Measurements from ENCODE around the gene NUBP2.
"Not testable (repeated sequence)": the region's sequence is repeated elsewhere in the genome, so short reads cannot be mapped to it uniquely, and the experiment has no call there.

NUBP2 gene

GRCh38 chr16:1791256-1791942, 8.6 kb downstream of the NUBP2 start:
- Mint-ChIP-seq H3K27ac (no peak overlapping the region), H3K36me3 (ENCODE audit: low read depth) (peaks cover 3% of the 10 kb centered on the region), H3K4me3 (no peak overlapping the region), H3K9me3 (no peaks in the 10 kb centered on the region), H3K4me1 (ENCODE audit: low read depth) (no peaks in the 10 kb centered on the region), H3K27me3 (ENCODE audit: low read depth) (no peaks in the 10 kb centered on the region)
- no peak for DNase-seq (ENCODE audit: low spot score)

DNA sequence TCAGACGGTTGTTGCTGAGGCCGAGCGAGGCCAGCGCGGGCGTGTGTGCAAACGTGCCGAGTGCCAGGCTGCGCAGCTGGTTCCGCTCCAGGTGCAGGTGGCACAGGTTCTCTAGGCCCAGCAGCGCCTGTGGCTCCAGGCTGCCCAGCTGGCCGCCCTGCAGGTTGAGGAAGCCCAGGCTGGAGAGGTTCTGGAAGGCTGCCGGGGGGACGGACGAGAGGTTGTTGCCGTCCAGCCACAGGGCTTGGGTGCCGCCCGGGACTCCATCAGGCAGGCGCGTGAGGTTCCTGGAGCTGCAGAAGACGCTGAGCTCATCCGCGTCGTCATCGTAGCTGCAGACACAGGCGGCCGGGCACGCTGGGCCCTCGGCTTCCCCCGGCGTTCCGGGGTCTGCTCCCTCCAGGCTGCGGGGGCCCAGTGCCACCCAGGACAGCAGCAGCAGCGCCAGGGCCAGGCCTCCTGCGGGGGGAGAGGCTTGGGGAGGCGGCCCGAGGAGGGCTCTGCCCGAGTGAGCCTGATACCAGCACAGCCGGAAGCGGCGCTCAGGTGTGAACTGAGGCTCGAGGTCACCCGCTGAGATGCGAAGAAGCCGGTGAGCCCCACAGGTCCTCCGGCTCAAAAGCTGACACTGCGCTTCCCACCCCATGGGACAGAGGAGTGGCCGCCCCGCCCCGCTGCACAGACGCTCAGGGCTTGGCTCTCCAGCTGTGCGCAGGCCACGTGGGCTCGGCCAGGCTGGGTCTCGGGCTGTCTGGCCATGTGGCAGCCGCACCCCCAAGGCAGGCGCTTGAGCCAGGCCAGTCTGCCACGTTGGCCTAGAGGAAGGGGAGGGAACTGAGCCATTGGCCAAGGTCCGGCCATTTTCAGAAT, 9.4 kb downstream of the NUBP2 start:
- Mint-ChIP-seq H3K9me3 (peaks cover 1% of the 10 kb centered on the region), H3K27me3 (ENCODE audit: low read depth) (no peaks in the 10 kb centered on the region), H3K27ac (no peak overlapping the region), H3K4me3 (no peak overlapping the region), H3K4me1 (ENCODE audit: low read depth) (no peaks in the 10 kb centered on the region), H3K36me3 (ENCODE audit: low read depth) (peaks cover 4% of the 10 kb centered on the region)
- DNase-seq (ENCODE audit: low spot score): no peak

- H3K27ac Mint-ChIP-seq: no peak overlapping the region
- peaks cover 3% of the 10 kb centered on the region for H3K9me3 Mint-ChIP-seq
- H3K36me3 Mint-ChIP-seq (ENCODE audit: low read depth): peaks cover 6% of the 10 kb centered on the region
- no peaks in the 10 kb centered on the region for H3K27me3 Mint-ChIP-seq (ENCODE audit: low read depth)
- no peak for DNase-seq (ENCODE audit: low spot score)
- H3K4me1 Mint-ChIP-seq (ENCODE audit: low read depth): no peaks in the 10 kb centered on the region
- H3K4me3 Mint-ChIP-seq: no peak overlapping the region
Observed at GRCh38 chr16:1792836-1793577, 10.2 kb downstream of the NUBP2 start.

DNA sequence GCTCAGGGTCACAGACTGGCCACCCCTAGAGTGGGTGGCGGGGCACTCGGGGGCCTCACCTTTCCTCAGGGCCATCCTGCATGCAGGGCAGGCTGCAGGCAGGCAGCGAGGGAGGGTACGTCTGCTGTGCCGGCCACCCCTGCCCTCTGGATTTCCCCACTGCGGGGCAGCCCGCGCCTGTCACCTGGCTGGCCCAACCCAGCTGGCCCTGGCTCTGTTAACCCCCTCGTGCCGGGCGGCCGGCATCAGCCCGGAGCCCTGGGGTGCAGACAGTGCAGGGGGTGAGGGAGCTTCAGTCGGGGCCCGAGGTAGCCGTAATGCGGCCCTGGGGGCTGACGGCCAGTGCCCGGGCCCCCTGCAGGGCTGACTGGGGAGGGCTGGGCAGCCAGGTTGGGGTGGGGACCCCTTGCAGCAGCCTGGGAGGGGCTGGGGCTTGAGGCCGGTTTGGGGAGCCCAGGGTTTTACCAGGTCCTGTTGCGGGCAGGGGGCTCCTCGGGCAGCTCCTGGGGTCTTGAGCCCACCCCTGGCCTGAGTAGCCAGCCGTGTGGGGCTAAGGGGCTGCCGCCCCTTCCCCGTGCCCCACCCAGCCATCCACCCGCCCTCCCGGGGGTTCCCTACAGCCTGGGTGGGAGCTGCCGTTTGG, 10.9 kb downstream of the NUBP2 start, which contains the start of gene IGFALS:
TSS of gene IGFALS (minus strand) at position 128 of the 643 bp plus-strand sequence. CDS start at position 75, 53 bp downstream.
- H3K4me1 Mint-ChIP-seq (ENCODE audit: low read depth): no peaks in the 10 kb centered on the region
- no peaks in the 10 kb centered on the region for H3K27me3 Mint-ChIP-seq (ENCODE audit: low read depth)
- peaks cover 6% of the 10 kb centered on the region for H3K36me3 Mint-ChIP-seq (ENCODE audit: low read depth)
- no peak for DNase-seq (ENCODE audit: low spot score)
- no peak within 1 kb of the TSS for H3K27ac Mint-ChIP-seq
- peaks cover 3% of the 10 kb centered on the region for H3K9me3 Mint-ChIP-seq
- H3K4me3 Mint-ChIP-seq: no peak within 1 kb of the TSS

- Mint-ChIP-seq H3K4me3 (no peak overlapping the region), H3K9me3 (peaks cover 10% of the 10 kb centered on the region)
Observed at GRCh38 chr16:1794221-1794871, 11.6 kb downstream of the NUBP2 start.

GRCh38 chr16:1794908-1795666, 12.3 kb downstream of the NUBP2 start:
- Mint-ChIP-seq H3K27me3 (ENCODE audit: low read depth) (no peaks in the 10 kb centered on the region), H3K4me1 (ENCODE audit: low read depth) (no peaks in the 10 kb centered on the region), H3K9me3 (peaks cover 13% of the 10 kb centered on the region), H3K36me3 (ENCODE audit: low read depth) (peaks cover 4% of the 10 kb centered on the region), H3K4me3 (no peak overlapping the region), H3K27ac (no peak overlapping the region)
- DNase-seq (ENCODE audit: low spot score): no peak

More at GRCh38 chr16:1794221-1794871, 11.6 kb downstream of the NUBP2 start:
- Mint-ChIP-seq H3K27ac (no peak overlapping the region), H3K27me3 (ENCODE audit: low read depth) (no peaks in the 10 kb centered on the region), H3K36me3 (ENCODE audit: low read depth) (peaks cover 4% of the 10 kb centered on the region), H3K4me1 (ENCODE audit: low read depth) (no peaks in the 10 kb centered on the region)
- no peak for DNase-seq (ENCODE audit: low spot score)

GRCh38 chr16:1799263-1799662, 16.5 kb downstream of the NUBP2 start:
- DNase-seq (ENCODE audit: low spot score); H3K4me3 Mint-ChIP-seq; H3K4me1 Mint-ChIP-seq (ENCODE audit: low read depth); H3K27ac Mint-ChIP-seq; H3K27me3 Mint-ChIP-seq (ENCODE audit: low read depth); H3K36me3 Mint-ChIP-seq (ENCODE audit: low read depth): not testable (repeated sequence)
- H3K9me3 Mint-ChIP-seq: peaks cover 13% of the 10 kb centered on the region

DNA sequence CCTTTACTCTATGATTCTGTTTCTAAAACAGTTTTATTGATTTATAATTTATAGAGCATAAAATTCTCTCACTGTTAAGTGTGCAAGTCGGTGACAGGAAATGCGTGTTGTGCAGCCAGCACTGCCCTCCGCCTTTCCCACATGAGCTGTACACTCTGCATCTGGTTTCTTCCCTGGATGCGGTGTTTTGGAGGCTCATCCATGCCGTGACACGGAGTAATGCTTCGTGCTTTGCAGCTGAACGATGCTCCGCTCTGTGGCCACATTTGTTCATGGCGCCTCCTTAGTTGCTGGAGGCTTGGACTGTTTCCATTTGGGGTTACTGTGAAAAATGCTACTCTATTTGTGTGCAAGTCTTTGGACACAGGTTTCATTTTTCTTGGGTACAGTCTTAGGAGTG, 17.9 kb downstream of the NUBP2 start:
- no peak overlapping the region for H3K27ac Mint-ChIP-seq
- DNase-seq (ENCODE audit: low spot score): no peak
- H3K9me3 Mint-ChIP-seq: peaks cover 13% of the 10 kb centered on the region
- H3K36me3 Mint-ChIP-seq (ENCODE audit: low read depth): peaks cover 2% of the 10 kb centered on the region
- no peaks in the 10 kb centered on the region for H3K4me1 Mint-ChIP-seq (ENCODE audit: low read depth)
- no peaks in the 10 kb centered on the region for H3K27me3 Mint-ChIP-seq (ENCODE audit: low read depth)
- no peak overlapping the region for H3K4me3 Mint-ChIP-seq

GRCh38 chr16:1807626-1808025, 24.9 kb downstream of the NUBP2 start:
- Mint-ChIP-seq H3K27me3 (ENCODE audit: low read depth) (no peaks in the 10 kb centered on the region), H3K27ac (no peak overlapping the region), H3K4me1 (ENCODE audit: low read depth) (peaks cover 2% of the 10 kb centered on the region), H3K4me3 (no peak overlapping the region), H3K9me3 (no peaks in the 10 kb centered on the region), H3K36me3 (ENCODE audit: low read depth) (peaks cover 15% of the 10 kb centered on the region)
- no peak for DNase-seq (ENCODE audit: low spot score)

DNA sequence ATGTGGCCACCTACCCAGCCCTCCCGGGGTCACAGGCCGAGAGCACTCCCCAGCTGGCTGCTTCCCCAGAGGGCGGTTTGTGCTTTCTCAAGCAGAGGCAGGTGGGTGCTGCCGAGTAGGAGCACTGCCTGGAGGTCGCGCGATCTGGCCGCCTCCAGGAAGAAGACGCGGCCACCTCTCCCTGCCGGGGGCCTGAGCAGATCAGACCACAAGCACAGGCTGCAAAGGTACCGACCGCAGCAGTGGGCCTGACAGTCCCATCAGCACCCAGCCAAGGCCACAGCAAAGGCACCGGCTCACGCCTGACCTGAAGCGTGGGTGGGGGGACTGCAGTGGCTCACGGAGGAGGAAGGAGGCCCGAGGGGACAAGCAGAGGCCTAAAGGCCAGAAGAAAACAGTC, 25.9 kb downstream of the NUBP2 start:
- peaks cover 21% of the 10 kb centered on the region for H3K36me3 Mint-ChIP-seq (ENCODE audit: low read depth)
- no peak overlapping the region for H3K4me3 Mint-ChIP-seq
- no peaks in the 10 kb centered on the region for H3K9me3 Mint-ChIP-seq
- H3K4me1 Mint-ChIP-seq (ENCODE audit: low read depth): peaks cover 6% of the 10 kb centered on the region
- no peaks in the 10 kb centered on the region for H3K27me3 Mint-ChIP-seq (ENCODE audit: low read depth)
- no peak overlapping the region for H3K27ac Mint-ChIP-seq
- DNase-seq (ENCODE audit: low spot score): no peak

GRCh38 chr16:1809281-1809801, 26.6 kb downstream of the NUBP2 start:
- H3K36me3 Mint-ChIP-seq (ENCODE audit: low read depth): peaks cover 21% of the 10 kb centered on the region
- no peaks in the 10 kb centered on the region for H3K27me3 Mint-ChIP-seq (ENCODE audit: low read depth)
- H3K4me3 Mint-ChIP-seq: no peak overlapping the region
- no peak overlapping the region for H3K27ac Mint-ChIP-seq
- H3K4me1 Mint-ChIP-seq (ENCODE audit: low read depth): peaks cover 6% of the 10 kb centered on the region
- no peak for DNase-seq (ENCODE audit: low spot score)
- no peaks in the 10 kb centered on the region for H3K9me3 Mint-ChIP-seq

- peaks cover 6% of the 10 kb centered on the region for H3K4me1 Mint-ChIP-seq (ENCODE audit: low read depth)
Observed at GRCh38 chr16:1810106-1810505, 27.3 kb downstream of the NUBP2 start.

More at GRCh38 chr16:1810106-1810505, 27.3 kb downstream of the NUBP2 start:
- H3K27ac Mint-ChIP-seq: no peak overlapping the region
- H3K36me3 Mint-ChIP-seq (ENCODE audit: low read depth): peaks cover 21% of the 10 kb centered on the region
- DNase-seq (ENCODE audit: low spot score): no peak
- H3K9me3 Mint-ChIP-seq: no peaks in the 10 kb centered on the region
- no peak overlapping the region for H3K4me3 Mint-ChIP-seq
- H3K27me3 Mint-ChIP-seq (ENCODE audit: low read depth): no peaks in the 10 kb centered on the region

Data from T-helper 2 cell treated with Interferon-gamma antibody and Interleukin-4, amounts not matched to agents 5 μg/mL and 100 μg/mL, for 36 hours (primary cell).